ENCODE results near the gene SMPDL3A. TPM values are rescaled to one million over a fixed set of nuclear protein-coding genes. Genes with fewer than 3 reads are reported as not detected.

Gene SMPDL3A
- total RNA-seq, 1 experiment from 2014 or later, result 0.59 TPM

DNA sequence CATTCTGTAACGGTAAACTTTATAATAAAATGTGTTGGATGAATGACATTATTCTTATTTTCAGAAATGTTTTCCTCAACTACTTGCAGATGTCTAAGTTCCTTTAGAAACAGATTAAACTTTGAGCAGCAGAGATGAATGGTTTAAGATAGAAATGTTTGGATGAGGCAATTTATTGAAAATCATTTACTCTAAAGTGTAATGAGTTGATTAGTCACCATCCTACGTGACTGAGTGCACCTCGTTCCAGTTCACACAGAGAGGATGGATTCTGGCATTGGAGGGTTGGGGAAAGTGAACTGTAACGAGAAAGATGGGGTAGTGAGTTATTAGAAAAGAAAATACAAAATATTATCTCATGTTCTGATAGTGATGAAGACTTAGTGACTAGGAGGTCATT, 28.7 kb downstream of the SMPDL3A start:
- H2AFZ ChIP-seq (ENCODE audit: low read length), result no peak overlapping the region
- no peak overlapping the region for H2BK12ac ChIP-seq (ENCODE audit: insufficient read length, low read depth, low read length)
- TF ChIP-seq, protein P1, sequence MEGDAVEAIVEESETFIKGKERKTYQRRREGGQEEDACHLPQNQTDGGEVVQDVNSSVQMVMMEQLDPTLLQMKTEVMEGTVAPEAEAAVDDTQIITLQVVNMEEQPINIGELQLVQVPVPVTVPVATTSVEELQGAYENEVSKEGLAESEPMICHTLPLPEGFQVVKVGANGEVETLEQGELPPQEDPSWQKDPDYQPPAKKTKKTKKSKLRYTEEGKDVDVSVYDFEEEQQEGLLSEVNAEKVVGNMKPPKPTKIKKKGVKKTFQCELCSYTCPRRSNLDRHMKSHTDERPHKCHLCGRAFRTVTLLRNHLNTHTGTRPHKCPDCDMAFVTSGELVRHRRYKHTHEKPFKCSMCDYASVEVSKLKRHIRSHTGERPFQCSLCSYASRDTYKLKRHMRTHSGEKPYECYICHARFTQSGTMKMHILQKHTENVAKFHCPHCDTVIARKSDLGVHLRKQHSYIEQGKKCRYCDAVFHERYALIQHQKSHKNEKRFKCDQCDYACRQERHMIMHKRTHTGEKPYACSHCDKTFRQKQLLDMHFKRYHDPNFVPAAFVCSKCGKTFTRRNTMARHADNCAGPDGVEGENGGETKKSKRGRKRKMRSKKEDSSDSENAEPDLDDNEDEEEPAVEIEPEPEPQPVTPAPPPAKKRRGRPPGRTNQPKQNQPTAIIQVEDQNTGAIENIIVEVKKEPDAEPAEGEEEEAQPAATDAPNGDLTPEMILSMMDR (conservative IDR thresholded peaks at IDR 0.05), result no peak
- no peak overlapping the region for H3K56ac ChIP-seq (ENCODE audit: insufficient read length, low read depth, low read length)
- H2BK120ac ChIP-seq (ENCODE audit: low read depth, low read length, poor library complexity, severe bottlenecking), result no peak overlapping the region
- H3K4me3 Mint-ChIP-seq, result no peak overlapping the region
- H2BK20ac ChIP-seq (ENCODE audit: low read depth, low read length, poor library complexity, severe bottlenecking), result no peak overlapping the region
- H3K4me2 ChIP-seq (ENCODE audit: insufficient read depth, insufficient read length, low read length), result no peak overlapping the region
- H3K14ac ChIP-seq (ENCODE audit: insufficient read depth, low read length), result no peak overlapping the region
- no peaks in the 10 kb centered on the region for H3K27me3 ChIP-seq (ENCODE audit: insufficient read depth, low read length)
- H2BK5ac ChIP-seq (ENCODE audit: insufficient read length, low read length), result no peak overlapping the region
- H3K9me3 Mint-ChIP-seq, result no peaks in the 10 kb centered on the region
- no peak overlapping the region for H3K23ac ChIP-seq (ENCODE audit: insufficient read length, low read depth, low read length)
- H3K79me2 ChIP-seq (ENCODE audit: insufficient read depth, low read length), result no peaks in the 10 kb centered on the region
- no peak overlapping the region for H4K8ac ChIP-seq (replicated peaks; ENCODE audit: insufficient read length, low read depth, low read length)
- no peaks in the 10 kb centered on the region for H3K79me1 ChIP-seq (ENCODE audit: insufficient read depth, low read depth, low read length, poor library complexity, severe bottlenecking)
- no peaks in the 10 kb centered on the region for H3K9me3 ChIP-seq (ENCODE audit: control insufficient read depth, low read depth, low read length)
- H2AK5ac ChIP-seq (ENCODE audit: insufficient read length, low read length), result no peak overlapping the region
- H3T11ph ChIP-seq (ENCODE audit: low read length), result no peak overlapping the region
- H4K91ac ChIP-seq (ENCODE audit: insufficient read length, low read depth, low read length), result no peak overlapping the region
- H3K27ac Mint-ChIP-seq, result no peak overlapping the region
- H3K36me3 Mint-ChIP-seq (ENCODE audit: insufficient read depth in 1 of 3, low read depth in 3 of 3), result no peaks in the 10 kb centered on the region
- WGBS (ENCODE audit: extremely low coverage, insufficient read length, low lambda C conversion rate), result no CpG with 5 or more reads among the region's 4 CpGs
- H3K27ac ChIP-seq (ENCODE audit: insufficient read length, low read depth, low read length), result no peak overlapping the region
- H3K18ac ChIP-seq (ENCODE audit: insufficient read length, low read depth, low read length), result no peak overlapping the region
- DNase-seq, result no peak
- no peak overlapping the region for H2BK15ac ChIP-seq (ENCODE audit: low read depth, low read length)
- H3K4ac ChIP-seq (ENCODE audit: low read depth, low read length), result no peak overlapping the region
- H3K27me3 Mint-ChIP-seq (ENCODE audit: low read depth), result no peaks in the 10 kb centered on the region
- H3K4me1 ChIP-seq (ENCODE audit: insufficient read depth, low read length), result no peaks in the 10 kb centered on the region; the same call in 1 of the 2 replicates
- no peak overlapping the region for H3K9ac ChIP-seq (ENCODE audit: extremely low read depth, insufficient read length, low read length)
- no peaks in the 10 kb centered on the region for H4K20me1 ChIP-seq (ENCODE audit: control insufficient read depth, insufficient read depth, insufficient read length)
- peaks cover 10 to 17% of the 10 kb centered on the region in 2 experiments for H3K4me1 Mint-ChIP-seq
- H4K5ac ChIP-seq (ENCODE audit: insufficient read length, low read depth, low read length), result no peak overlapping the region
- no peaks in the 10 kb centered on the region for H3K23me2 ChIP-seq (ENCODE audit: insufficient read length, low read depth, low read length, poor library complexity, severe bottlenecking)
